ENCODE results near the gene UTS2. TPM values are rescaled to one million over a fixed set of nuclear protein-coding genes. Genes with fewer than 3 reads are reported as not detected.

The UTS2 gene, protein sequence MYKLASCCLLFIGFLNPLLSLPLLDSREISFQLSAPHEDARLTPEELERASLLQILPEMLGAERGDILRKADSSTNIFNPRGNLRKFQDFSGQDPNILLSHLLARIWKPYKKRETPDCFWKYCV
- not detected in 2 replicates for total RNA-seq

GRCh38 chr1:7852804-7853683, at the start of gene UTS2:
UTS2 (minus strand) TSS chr1:7853065; CDS start chr1:7853003, 62 bp downstream.

Other genes starting within 250 kb of the UTS2 start
- gene VAMP3, start 81.8 kb downstream of the UTS2 start, total RNA-seq: 104 and 105 TPM in 2 replicates
- gene PER3, start 68.8 kb downstream of the UTS2 start, total RNA-seq: 4.3 and 6.2 TPM in 2 replicates
- 0.93 TPM in 1 of 2 replicates, not detected in the other for gene TNFRSF9, start 87.8 kb upstream of the UTS2 start, total RNA-seq
- gene PARK7, start 108.6 kb upstream of the UTS2 start, total RNA-seq: 240 and 273 TPM in 2 replicates
- 116 and 131 TPM in 2 replicates for gene ERRFI1, start 173.2 kb upstream of the UTS2 start, total RNA-seq